GM12801 (cell line): ENCODE results near the gene CFAP46.

Source experiments
- CTCF ChIP-seq: IDR thresholded peaks from one replicate; pipeline ENCODE4 v1.5.1; 2011; ENCODE audit warnings: control low read depth; ENCODE audit not compliant: insufficient read length; ENCODE audit errors: extremely low read depth

CFAP46 gene

DNA sequence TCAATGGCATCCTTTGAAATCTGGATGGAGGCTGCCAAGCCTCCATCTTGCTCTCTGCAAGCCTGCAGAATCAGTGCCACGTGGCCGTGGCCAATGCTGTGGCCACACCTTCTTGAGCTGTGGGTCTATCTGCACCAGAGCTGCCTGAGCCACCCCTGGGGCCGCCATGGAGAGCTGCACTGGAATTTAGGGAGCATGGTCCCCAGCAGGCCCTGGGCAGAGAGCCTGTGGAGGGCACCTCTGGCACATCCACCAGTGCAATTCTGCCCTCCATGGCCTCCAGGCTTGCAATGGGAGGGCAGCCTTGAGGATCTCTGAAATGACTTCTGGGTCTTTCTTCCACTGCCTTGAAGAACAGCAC, 100.8 kb downstream of the CFAP46 start:
- no peak for TF ChIP-seq CTCF

DNA sequence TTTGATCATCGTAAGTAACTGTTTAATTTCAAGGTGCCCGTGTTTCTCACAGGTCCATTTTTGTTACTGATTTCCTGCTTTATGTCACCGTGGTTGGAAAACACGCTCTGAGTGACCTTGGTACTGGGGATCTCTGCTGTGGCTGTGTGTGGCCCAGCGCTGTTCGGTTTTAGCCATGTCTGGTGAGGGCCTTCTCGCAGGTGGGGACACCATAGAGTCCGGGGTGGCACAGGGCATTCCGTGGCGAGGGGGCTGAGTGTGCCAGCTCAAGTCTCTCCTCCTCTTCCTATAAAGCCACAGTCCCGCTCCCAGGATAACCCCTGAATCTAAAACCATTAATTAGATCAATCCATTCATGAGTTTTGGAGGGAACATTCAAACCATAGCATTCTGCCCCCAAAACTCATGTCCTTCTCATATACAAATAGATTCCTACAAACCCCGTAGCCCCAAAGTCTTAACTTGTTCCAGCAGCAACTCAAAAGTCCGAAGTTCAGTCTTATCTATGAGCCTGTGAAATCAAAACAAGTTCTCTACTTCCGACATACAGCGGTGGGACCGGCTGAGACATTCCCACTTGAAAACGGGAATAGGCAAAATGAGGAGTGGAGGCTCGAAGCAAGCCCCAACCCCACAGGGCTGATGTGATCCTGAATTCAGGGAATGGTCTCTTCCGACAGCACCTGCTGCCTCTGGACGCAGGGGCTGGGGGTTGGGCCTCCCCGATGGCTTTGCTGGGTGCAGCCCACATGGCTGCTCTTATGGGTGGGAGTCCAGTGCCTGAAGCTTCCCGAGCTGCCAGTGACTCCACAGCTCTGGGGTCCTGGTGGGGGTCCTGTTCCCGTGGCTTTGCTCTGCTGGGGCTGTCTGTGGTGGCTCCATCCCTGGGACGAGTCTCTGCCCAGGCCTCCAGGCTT, 101.4 kb downstream of the CFAP46 start:
- no peak for TF ChIP-seq CTCF

GRCh38 chr10:132839061-132839460, 103.3 kb downstream of the CFAP46 start:
- TF ChIP-seq CTCF = no peak

DNA sequence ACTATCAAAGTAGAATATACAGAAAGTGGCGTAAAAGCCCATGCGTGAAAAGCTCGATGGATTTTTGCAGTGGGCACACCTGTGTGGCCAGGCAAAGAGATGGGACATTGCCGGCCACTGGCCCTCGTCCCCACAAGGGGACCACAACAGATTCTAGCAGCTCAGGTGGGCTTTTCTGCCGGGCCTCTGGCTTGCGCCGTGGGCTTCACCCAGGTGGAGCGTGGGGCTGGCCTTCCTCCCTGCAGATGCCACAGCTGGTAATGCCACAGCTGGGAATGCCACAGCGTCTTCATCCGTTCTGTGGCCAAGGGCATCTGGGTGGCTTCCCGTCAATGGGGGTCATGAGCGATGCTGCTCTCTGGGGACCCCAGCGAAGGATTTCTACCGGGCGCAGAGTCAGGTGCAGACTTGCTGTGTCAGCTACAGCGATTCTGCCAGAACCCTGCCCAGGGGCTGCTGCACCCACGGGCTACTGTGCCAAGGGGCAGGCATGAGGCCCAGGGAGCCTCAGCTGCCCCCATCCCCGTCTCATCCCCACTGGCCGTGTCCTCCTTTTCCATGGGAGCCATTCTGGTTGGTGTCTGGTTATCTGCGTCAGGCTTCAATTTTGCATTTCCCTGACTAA, 103.9 kb downstream of the CFAP46 start:
- TF ChIP-seq CTCF = no peak

GRCh38 chr10:132837905-132838304, 104.5 kb downstream of the CFAP46 start:
- no peak for TF ChIP-seq CTCF

GRCh38 chr10:132836832-132837540, 105.4 kb downstream of the CFAP46 start:
- TF ChIP-seq CTCF = no peak

DNA sequence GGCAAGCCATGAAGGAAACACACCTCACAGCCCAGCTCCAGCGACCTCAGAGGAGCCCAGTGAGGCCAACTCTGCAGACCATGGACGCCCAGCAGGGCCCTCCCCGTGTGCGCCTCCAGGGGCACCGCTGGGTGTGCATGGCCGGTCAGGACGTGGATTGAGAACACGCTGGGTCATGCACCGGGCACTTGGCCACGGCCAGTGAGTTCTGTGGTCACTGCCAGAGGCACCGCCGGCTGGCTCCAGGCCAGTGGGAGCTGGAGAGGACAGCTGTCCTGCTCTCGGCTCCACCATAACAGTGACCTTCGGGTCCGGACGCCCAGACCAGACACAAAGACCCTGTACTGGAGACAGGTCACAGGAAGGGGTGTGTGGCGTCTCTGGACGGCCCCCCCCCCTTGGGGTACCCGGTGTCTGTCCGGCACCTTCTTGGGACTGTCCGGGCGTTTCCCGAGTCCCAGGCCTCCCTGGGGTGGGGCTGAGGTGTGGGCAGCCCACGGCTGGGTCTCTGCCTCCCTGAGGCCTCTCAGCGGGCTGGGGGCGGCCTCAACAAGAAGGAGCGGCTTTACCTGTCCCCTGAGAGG, 106.0 kb downstream of the CFAP46 start:
- TF ChIP-seq CTCF = no peak
